NOMO-1 (cell line): ENCODE data around the gene MRM3.
A peak's percentile ranks its signal among the peaks of the same experiment; 100 is the strongest.
"Not testable (repeated sequence)": the region's sequence is repeated elsewhere in the genome, so short reads cannot be mapped to it uniquely, and the experiment has no call there.

Source experiments
- DNase-seq, 2 experiments: peaks; one replicate each; lab custom pipeline; 2025; ENCODE audit not compliant: unreplicated experiment in 2 of 2; lab: John Stamatoyannopoulos, UW

Gene MRM3

GRCh38 chr17:794876-795275 is 12.7 kb downstream of the MRM3 start:
- DNase-seq: peak; percentile 2 to 17

GRCh38 chr17:795276-795675 is 13.1 kb downstream of the MRM3 start:
- no peak for DNase-seq

- no peak for DNase-seq
Measured at GRCh38 chr17:795721-796120, 13.6 kb downstream of the MRM3 start.

GRCh38 chr17:796609-797008 is 14.5 kb downstream of the MRM3 start:
- no peak for DNase-seq

GRCh38 chr17:797236-797840 is 15.2 kb downstream of the MRM3 start:
- DNase-seq: no peak

GRCh38 chr17:798246-798645 is 16.1 kb downstream of the MRM3 start:
- no peak for DNase-seq

- DNase-seq: no peak
Measured at GRCh38 chr17:799261-799660, 17.1 kb downstream of the MRM3 start.

GRCh38 chr17:800446-801242 is 18.5 kb downstream of the MRM3 start:
- DNase-seq: no peak

GRCh38 chr17:801660-802059 is 19.5 kb downstream of the MRM3 start:
- DNase-seq: no peak

- no peak for DNase-seq
Measured at GRCh38 chr17:802481-802880, 20.3 kb downstream of the MRM3 start.

GRCh38 chr17:802901-803881 is 21.0 kb downstream of the MRM3 start:
- no peak for DNase-seq

- DNase-seq: no peak
Measured at GRCh38 chr17:804541-805435, 22.6 kb downstream of the MRM3 start.

GRCh38 chr17:805886-806285 is 23.7 kb downstream of the MRM3 start:
- DNase-seq: not testable (repeated sequence)

- no peak for DNase-seq
Measured at GRCh38 chr17:806346-806745, 24.2 kb downstream of the MRM3 start.

- no peak for DNase-seq
Measured at GRCh38 chr17:806781-807522, 24.8 kb downstream of the MRM3 start.

GRCh38 chr17:807523-808294 is 25.6 kb downstream of the MRM3 start:
- DNase-seq: no peak

- no peak for DNase-seq
Measured at GRCh38 chr17:811051-811784, 29.1 kb downstream of the MRM3 start.

GRCh38 chr17:812638-813204 is 30.6 kb downstream of the MRM3 start:
- DNase-seq: no peak
